ENCODE results near the gene TYW5. TPM values are rescaled to one million over a fixed set of nuclear protein-coding genes. Genes with fewer than 3 reads are reported as not detected.

The TYW5 gene
- polyA plus RNA-seq, 1 donor (not counting 4 experiments of a cell fraction or from before 2014, with no cell fraction given), result 9.9 TPM

GRCh38 chr2:199966976-199967375 lies 11.7 kb upstream of the TYW5 start:
- H3K9me3 ChIP-seq (ENCODE audit: control insufficient read depth, low read depth, low read length), result no peaks in the 10 kb centered on the region
- no peaks in the 10 kb centered on the region for H3K27me3 ChIP-seq (ENCODE audit: control insufficient read depth, extremely low read depth, insufficient read depth, low read length)
- H3K9me1 ChIP-seq (ENCODE audit: control insufficient read depth, extremely low read depth, insufficient read depth, low read length), result no peaks in the 10 kb centered on the region
- no peak overlapping the region for H3K9ac ChIP-seq (ENCODE audit: control insufficient read depth, extremely low read depth, insufficient read depth, low read length)
- H4K20me1 ChIP-seq (ENCODE audit: control insufficient read depth, extremely low read depth, insufficient read depth, low read length), result no peaks in the 10 kb centered on the region
- no peaks in the 10 kb centered on the region for H3K4me1 ChIP-seq (ENCODE audit: control insufficient read depth, extremely low read depth, insufficient read depth, low read length)
- H3K4me2 ChIP-seq (ENCODE audit: control insufficient read depth, extremely low read depth, insufficient read depth, low read depth, low read length), result no peak overlapping the region
- H3K27ac ChIP-seq (ENCODE audit: control insufficient read depth, insufficient read depth, low read length), result no peak overlapping the region
- FAIRE-seq (no peak), DNase-seq (ENCODE audit: low read depth, low spot score) (no peak)
- dilution Hi-C loops (cut with MboI; ENCODE audit: extremely low pct_ligation_motif_present, low sequenced_read_pairs), result no loop called here
- no peak overlapping the region for H3K4me3 ChIP-seq (ENCODE audit: control insufficient read depth in 2 of 3, extremely low read depth in 1 of 3, insufficient read depth in 2 of 3, low read depth in 1 of 3, low read length in 3 of 3)
- H3K36me3 ChIP-seq (ENCODE audit: control insufficient read depth in 2 of 2, extremely low read depth in 1 of 2, insufficient read depth in 2 of 2, low read length in 2 of 2), result peaks cover 6 to 13% of the 10 kb centered on the region in 2 experiments
- no peaks in the 10 kb centered on the region for H3K79me2 ChIP-seq (ENCODE audit: control insufficient read depth, insufficient read depth, low read length)
- H2AFZ ChIP-seq (ENCODE audit: control insufficient read depth, low read length), result no peak overlapping the region
- TF ChIP-seq EZH2 (IDR thresholded peaks at IDR 0.05; ENCODE audit: low read length), result no peak
- TF ChIP-seq, protein P1, sequence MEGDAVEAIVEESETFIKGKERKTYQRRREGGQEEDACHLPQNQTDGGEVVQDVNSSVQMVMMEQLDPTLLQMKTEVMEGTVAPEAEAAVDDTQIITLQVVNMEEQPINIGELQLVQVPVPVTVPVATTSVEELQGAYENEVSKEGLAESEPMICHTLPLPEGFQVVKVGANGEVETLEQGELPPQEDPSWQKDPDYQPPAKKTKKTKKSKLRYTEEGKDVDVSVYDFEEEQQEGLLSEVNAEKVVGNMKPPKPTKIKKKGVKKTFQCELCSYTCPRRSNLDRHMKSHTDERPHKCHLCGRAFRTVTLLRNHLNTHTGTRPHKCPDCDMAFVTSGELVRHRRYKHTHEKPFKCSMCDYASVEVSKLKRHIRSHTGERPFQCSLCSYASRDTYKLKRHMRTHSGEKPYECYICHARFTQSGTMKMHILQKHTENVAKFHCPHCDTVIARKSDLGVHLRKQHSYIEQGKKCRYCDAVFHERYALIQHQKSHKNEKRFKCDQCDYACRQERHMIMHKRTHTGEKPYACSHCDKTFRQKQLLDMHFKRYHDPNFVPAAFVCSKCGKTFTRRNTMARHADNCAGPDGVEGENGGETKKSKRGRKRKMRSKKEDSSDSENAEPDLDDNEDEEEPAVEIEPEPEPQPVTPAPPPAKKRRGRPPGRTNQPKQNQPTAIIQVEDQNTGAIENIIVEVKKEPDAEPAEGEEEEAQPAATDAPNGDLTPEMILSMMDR (optimal IDR thresholded peaks at IDR 0.05 in 1 of 3, IDR thresholded peaks at IDR 0.05 in 1 of 3, conservative IDR thresholded peaks at IDR 0.05 in 1 of 3; ENCODE audit: extremely low read depth in 1 of 3, insufficient read depth in 2 of 3, low read length in 3 of 3), result no peak

GRCh38 chr2:199966405-199966804 lies 11.1 kb upstream of the TYW5 start:
- no peak overlapping the region for H3K9ac ChIP-seq (ENCODE audit: control insufficient read depth, extremely low read depth, insufficient read depth, low read length)
- no peaks in the 10 kb centered on the region for H3K9me3 ChIP-seq (ENCODE audit: control insufficient read depth, low read depth, low read length)
- dilution Hi-C loops (cut with MboI; ENCODE audit: extremely low pct_ligation_motif_present, low sequenced_read_pairs), result no loop called here
- H3K27me3 ChIP-seq (ENCODE audit: control insufficient read depth, extremely low read depth, insufficient read depth, low read length), result no peaks in the 10 kb centered on the region
- no peak overlapping the region for H3K4me3 ChIP-seq (ENCODE audit: control insufficient read depth in 2 of 3, extremely low read depth in 1 of 3, insufficient read depth in 2 of 3, low read depth in 1 of 3, low read length in 3 of 3)
- no peaks in the 10 kb centered on the region for H4K20me1 ChIP-seq (ENCODE audit: control insufficient read depth, extremely low read depth, insufficient read depth, low read length)
- H3K4me2 ChIP-seq (ENCODE audit: control insufficient read depth, extremely low read depth, insufficient read depth, low read depth, low read length), result no peak overlapping the region
- no peak overlapping the region for H3K27ac ChIP-seq (ENCODE audit: control insufficient read depth, insufficient read depth, low read length)
- no peak for DNase-seq (ENCODE audit: low read depth, low spot score)
- no peaks in the 10 kb centered on the region for H3K4me1 ChIP-seq (ENCODE audit: control insufficient read depth, extremely low read depth, insufficient read depth, low read length)
- peaks cover 6 to 13% of the 10 kb centered on the region in 2 experiments for H3K36me3 ChIP-seq (ENCODE audit: control insufficient read depth in 2 of 2, extremely low read depth in 1 of 2, insufficient read depth in 2 of 2, low read length in 2 of 2)
- H2AFZ ChIP-seq (ENCODE audit: control insufficient read depth, low read length), result no peak overlapping the region
- H3K9me1 ChIP-seq (ENCODE audit: control insufficient read depth, extremely low read depth, insufficient read depth, low read length), result no peaks in the 10 kb centered on the region
- FAIRE-seq, result no peak
- no peaks in the 10 kb centered on the region for H3K79me2 ChIP-seq (ENCODE audit: control insufficient read depth, insufficient read depth, low read length)
- TF ChIP-seq EZH2 (IDR thresholded peaks at IDR 0.05; ENCODE audit: low read length), result no peak
- TF ChIP-seq, protein P1 (optimal IDR thresholded peaks at IDR 0.05 in 1 of 3, IDR thresholded peaks at IDR 0.05 in 1 of 3, conservative IDR thresholded peaks at IDR 0.05 in 1 of 3; ENCODE audit: extremely low read depth in 1 of 3, insufficient read depth in 2 of 3, low read length in 3 of 3), result no peak

All from keratinocyte (primary cell).